ENCODE measurements around the gene AGPAT3.

AGPAT3 gene

DNA sequence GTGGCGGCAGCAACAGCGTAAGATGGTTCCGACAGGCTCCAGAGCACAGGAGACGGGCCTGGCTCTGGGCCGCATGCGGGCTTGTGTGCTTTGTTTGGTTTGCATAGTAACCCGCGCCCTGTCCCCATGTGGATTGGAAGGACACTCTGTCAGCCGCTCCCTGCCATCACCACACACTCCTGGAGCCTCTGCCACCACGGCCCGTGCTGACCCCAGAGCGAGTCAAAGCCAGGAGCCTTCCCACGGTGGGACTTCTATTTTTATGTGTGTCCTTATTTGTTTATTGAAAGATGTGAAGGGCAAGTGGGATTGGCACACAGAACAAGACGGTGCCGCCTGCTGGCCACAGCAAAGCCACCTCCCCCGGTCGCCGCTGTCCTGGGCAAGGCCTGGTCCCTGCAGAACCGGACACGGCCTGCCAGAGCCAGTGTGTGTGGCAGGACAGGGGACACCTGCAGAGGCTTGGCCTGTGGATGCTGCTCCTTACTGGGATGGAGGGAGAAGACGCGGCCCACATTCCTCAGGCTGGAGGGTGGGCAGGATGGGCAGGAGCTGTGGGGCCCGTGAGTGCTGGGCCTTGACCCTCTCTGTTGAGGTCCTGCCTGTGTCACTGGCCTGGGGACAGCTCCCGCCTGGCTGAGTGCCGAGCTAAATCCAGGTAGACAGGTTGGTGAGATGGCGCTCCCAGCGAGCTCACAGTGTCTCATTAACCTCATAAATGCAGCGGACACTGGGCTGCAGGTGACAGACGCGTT is 64.4 kb downstream of the AGPAT3 start:
- H4K8ac ChIP-seq (ENCODE audit: low read length): no peak overlapping the region
- H3K9me3 ChIP-seq (ENCODE audit: control insufficient read depth, low read length): no peaks in the 10 kb centered on the region
- no peak overlapping the region for H3K27ac ChIP-seq (ENCODE audit: low read length, poor library complexity, severe bottlenecking)
- no peak overlapping the region for H2BK120ac ChIP-seq (ENCODE audit: low read depth, low read length)
- WGBS: 95% methylated on average over 30 of the region's 30 CpGs
- H2BK15ac ChIP-seq (ENCODE audit: low read depth, poor library complexity, severe bottlenecking): no peak overlapping the region
- H3K23ac ChIP-seq (ENCODE audit: low read length in 2 of 2): no peak overlapping the region
- peak overlapping the region in 1 of 2 experiments; percentile 2 for H3K4me3 ChIP-seq (ENCODE audit: insufficient read depth in 1 of 2, low read depth in 1 of 2, low read length in 2 of 2)
- H3K9ac ChIP-seq (ENCODE audit: low read length): no peak overlapping the region
- no peak overlapping the region for H2BK12ac ChIP-seq (ENCODE audit: low read length in 2 of 2)
- no peak overlapping the region for H3K4me2 ChIP-seq (ENCODE audit: low read length, poor library complexity, severe bottlenecking)
- no peak overlapping the region for H3K14ac ChIP-seq (ENCODE audit: low read length in 2 of 2)
- no peak overlapping the region for H4K91ac ChIP-seq (ENCODE audit: low read length)
- H3K4ac ChIP-seq (ENCODE audit: low read depth in 1 of 2, low read length in 2 of 2): no peak overlapping the region
- H2BK5ac ChIP-seq (ENCODE audit: low read depth, low read length, poor library complexity, severe bottlenecking): no peak overlapping the region
- H2AFZ ChIP-seq (ENCODE audit: low read depth, low read length): no peak overlapping the region
- no peaks in the 10 kb centered on the region for H3K27me3 ChIP-seq (ENCODE audit: control insufficient read depth in 1 of 2, insufficient read depth in 1 of 2, low read length in 2 of 2)
- H3K18ac ChIP-seq (ENCODE audit: low read depth in 1 of 2, low read length in 2 of 2): no peak overlapping the region
- no peak overlapping the region for H2AK5ac ChIP-seq (ENCODE audit: low read length, severe bottlenecking)
- H3K79me1 ChIP-seq (replicated peaks; ENCODE audit: low read length, poor library complexity, severe bottlenecking): peaks cover 59% of the 10 kb centered on the region
- DNase-seq: no peak
- peaks cover 16% of the 10 kb centered on the region for H3K4me1 ChIP-seq (ENCODE audit: control insufficient read depth, insufficient read depth, low read depth, low read length)
- peaks cover 8 to 60% of the 10 kb centered on the region in 2 experiments for H3K36me3 ChIP-seq (ENCODE audit: control insufficient read depth in 1 of 2, insufficient read depth in 2 of 2, low read depth in 1 of 2, low read length in 2 of 2)

GRCh38 chr21:43930074-43930847 is 65.2 kb downstream of the AGPAT3 start:
- Histone ChIP-seq H2BK15ac (ENCODE audit: low read depth, poor library complexity, severe bottlenecking) (no peak overlapping the region), H3K79me1 (replicated peaks; ENCODE audit: low read length, poor library complexity, severe bottlenecking) (peaks cover 58% of the 10 kb centered on the region), H3K4ac (ENCODE audit: low read depth in 1 of 2, low read length in 2 of 2) (no peak overlapping the region), H3K27me3 (ENCODE audit: control insufficient read depth in 1 of 2, insufficient read depth in 1 of 2, low read length in 2 of 2) (no peaks in the 10 kb centered on the region), H3K9ac (ENCODE audit: low read length) (no peak overlapping the region), H3K18ac (ENCODE audit: low read depth in 1 of 2, low read length in 2 of 2) (no peak overlapping the region), H2AK5ac (ENCODE audit: low read length, severe bottlenecking) (no peak overlapping the region), H3K36me3 (ENCODE audit: control insufficient read depth in 1 of 2, insufficient read depth in 2 of 2, low read depth in 1 of 2, low read length in 2 of 2) (peaks cover 11 to 61% of the 10 kb centered on the region in 2 experiments), H3K4me2 (ENCODE audit: low read length, poor library complexity, severe bottlenecking) (no peak overlapping the region), H3K9me3 (ENCODE audit: control insufficient read depth, low read length) (no peaks in the 10 kb centered on the region), H2AFZ (ENCODE audit: low read depth, low read length) (no peak overlapping the region), H3K27ac (ENCODE audit: low read length, poor library complexity, severe bottlenecking) (no peak overlapping the region), H3K23ac (ENCODE audit: low read length in 2 of 2) (no peak overlapping the region), H2BK120ac (ENCODE audit: low read depth, low read length) (no peak overlapping the region), H4K91ac (ENCODE audit: low read length) (no peak overlapping the region), H3K14ac (ENCODE audit: low read length in 2 of 2) (no peak overlapping the region), H2BK12ac (ENCODE audit: low read length in 2 of 2) (no peak overlapping the region), H2BK5ac (ENCODE audit: low read depth, low read length, poor library complexity, severe bottlenecking) (no peak overlapping the region), H4K8ac (ENCODE audit: low read length) (no peak overlapping the region), H3K4me3 (ENCODE audit: insufficient read depth in 1 of 2, low read depth in 1 of 2, low read length in 2 of 2) (no peak overlapping the region), H3K4me1 (ENCODE audit: control insufficient read depth, insufficient read depth, low read depth, low read length) (peaks cover 7% of the 10 kb centered on the region)
- 97% methylated on average over 24 of the region's 25 CpGs for WGBS
- no peak for DNase-seq

- Histone ChIP-seq H3K4ac (ENCODE audit: low read depth in 1 of 2, low read length in 2 of 2) (no peak overlapping the region), H3K4me3 (ENCODE audit: insufficient read depth in 1 of 2, low read depth in 1 of 2, low read length in 2 of 2) (no peak overlapping the region), H3K18ac (ENCODE audit: low read depth in 1 of 2, low read length in 2 of 2) (no peak overlapping the region), H2BK5ac (ENCODE audit: low read depth, low read length, poor library complexity, severe bottlenecking) (no peak overlapping the region), H2BK120ac (ENCODE audit: low read depth, low read length) (no peak overlapping the region), H3K14ac (ENCODE audit: low read length in 2 of 2) (no peak overlapping the region), H2AFZ (ENCODE audit: low read depth, low read length) (no peak overlapping the region), H3K9ac (ENCODE audit: low read length) (no peak overlapping the region), H2BK15ac (ENCODE audit: low read depth, poor library complexity, severe bottlenecking) (no peak overlapping the region), H3K9me3 (ENCODE audit: control insufficient read depth, low read length) (no peaks in the 10 kb centered on the region), H3K23ac (ENCODE audit: low read length in 2 of 2) (no peak overlapping the region), H4K91ac (ENCODE audit: low read length) (no peak overlapping the region), H2AK5ac (ENCODE audit: low read length, severe bottlenecking) (no peak overlapping the region), H4K8ac (ENCODE audit: low read length) (no peak overlapping the region), H2BK12ac (ENCODE audit: low read length in 2 of 2) (no peak overlapping the region), H3K27me3 (ENCODE audit: control insufficient read depth in 1 of 2, insufficient read depth in 1 of 2, low read length in 2 of 2) (no peaks in the 10 kb centered on the region), H3K27ac (ENCODE audit: low read length, poor library complexity, severe bottlenecking) (no peak overlapping the region), H3K4me1 (ENCODE audit: control insufficient read depth, insufficient read depth, low read depth, low read length) (peaks cover 2% of the 10 kb centered on the region), H3K36me3 (ENCODE audit: control insufficient read depth in 1 of 2, insufficient read depth in 2 of 2, low read depth in 1 of 2, low read length in 2 of 2) (peaks cover 11 to 63% of the 10 kb centered on the region in 2 experiments), H3K79me1 (replicated peaks; ENCODE audit: low read length, poor library complexity, severe bottlenecking) (peaks cover 61% of the 10 kb centered on the region), H3K4me2 (ENCODE audit: low read length, poor library complexity, severe bottlenecking) (no peak overlapping the region)
- 90% methylated on average over 18 of the region's 18 CpGs for WGBS
- no peak for DNase-seq
These were observed 65.9 kb downstream of the AGPAT3 start for GRCh38 chr21:43930848-43931375.

DNA sequence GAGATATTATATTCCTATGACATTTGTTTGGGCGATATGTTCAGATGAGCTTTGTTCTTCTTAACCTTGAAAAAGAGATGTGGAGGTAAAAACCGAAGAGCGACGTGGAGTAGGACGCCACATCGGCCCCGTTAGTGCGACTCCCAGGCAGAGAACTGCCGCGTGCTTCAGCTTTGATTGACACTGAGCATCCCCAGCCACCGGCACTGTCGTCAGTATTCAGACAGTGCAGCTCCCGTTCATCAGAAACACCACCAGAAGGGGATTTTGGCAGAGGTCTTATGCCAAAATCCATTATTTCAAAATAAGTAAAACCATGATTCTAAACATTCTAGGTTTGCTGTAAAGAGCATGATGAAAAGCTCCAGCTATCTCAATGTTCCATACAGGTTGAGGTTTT is 66.5 kb downstream of the AGPAT3 start:
- Histone ChIP-seq H4K8ac (ENCODE audit: low read length) (no peak overlapping the region), H4K91ac (ENCODE audit: low read length) (no peak overlapping the region), H3K9me3 (ENCODE audit: control insufficient read depth, low read length) (no peaks in the 10 kb centered on the region), H3K4ac (ENCODE audit: low read depth in 1 of 2, low read length in 2 of 2) (no peak overlapping the region), H3K4me1 (ENCODE audit: control insufficient read depth, insufficient read depth, low read depth, low read length) (peaks cover 2% of the 10 kb centered on the region), H3K36me3 (ENCODE audit: control insufficient read depth in 1 of 2, insufficient read depth in 2 of 2, low read depth in 1 of 2, low read length in 2 of 2) (peaks cover 11 to 63% of the 10 kb centered on the region in 2 experiments), H3K4me3 (ENCODE audit: insufficient read depth in 1 of 2, low read depth in 1 of 2, low read length in 2 of 2) (no peak overlapping the region), H2AFZ (ENCODE audit: low read depth, low read length) (no peak overlapping the region), H2BK120ac (ENCODE audit: low read depth, low read length) (no peak overlapping the region), H3K14ac (ENCODE audit: low read length in 2 of 2) (no peak overlapping the region), H3K4me2 (ENCODE audit: low read length, poor library complexity, severe bottlenecking) (no peak overlapping the region), H2BK5ac (ENCODE audit: low read depth, low read length, poor library complexity, severe bottlenecking) (no peak overlapping the region), H2AK5ac (ENCODE audit: low read length, severe bottlenecking) (no peak overlapping the region), H3K23ac (ENCODE audit: low read length in 2 of 2) (no peak overlapping the region), H3K79me1 (replicated peaks; ENCODE audit: low read length, poor library complexity, severe bottlenecking) (peaks cover 62% of the 10 kb centered on the region), H2BK12ac (ENCODE audit: low read length in 2 of 2) (no peak overlapping the region), H2BK15ac (ENCODE audit: low read depth, poor library complexity, severe bottlenecking) (no peak overlapping the region), H3K9ac (ENCODE audit: low read length) (no peak overlapping the region), H3K27me3 (ENCODE audit: control insufficient read depth in 1 of 2, insufficient read depth in 1 of 2, low read length in 2 of 2) (no peaks in the 10 kb centered on the region), H3K27ac (ENCODE audit: low read length, poor library complexity, severe bottlenecking) (no peak overlapping the region), H3K18ac (ENCODE audit: low read depth in 1 of 2, low read length in 2 of 2) (no peak overlapping the region)
- DNase-seq: no peak
- 95% methylated on average over 12 of the region's 13 CpGs for WGBS

Data from mesenchymal stem cell (in vitro differentiated cells and primary cell).